GM23338 (cell line): Measurements from ENCODE around the gene C17orf50. TPM values are rescaled to one million over a fixed set of nuclear protein-coding genes. Genes with fewer than 3 reads are reported as not detected.

Experiments
- ATAC-seq: fragments of 200-7000 bp; cut with Tn5 transposase; 3 replicates; pipeline ENCODE4 v1.9.1; 2020
- DNase-seq: peaks from one replicate; pipeline ENCODE4 v3.0.0-alpha.2; 2015; ENCODE audit warnings: low spot score
- H2AFZ ChIP-seq: fragments of 200-600 bp; sonication (generic); 2 replicates; pipeline ENCODE4 v1.8.0; 2016; ENCODE audit warnings: antibody characterized with exemption, mild to moderate bottlenecking, moderate library complexity
- H3F3A ChIP-seq: fragments of 200-600 bp; sonication (generic); replicated peaks from 2 replicates; pipeline ENCODE4 v1.8.0; 2017; ENCODE audit warnings: antibody characterized with exemption, mixed run types, low read depth
- H3K27ac ChIP-seq: fragments of 200-600 bp; sonication (generic); 2 replicates; pipeline ENCODE4 v1.6.1; 2016; ENCODE audit warnings: low read depth
- H3K27me3 ChIP-seq: fragments of 200-600 bp; sonication (generic); 2 replicates; pipeline ENCODE4 v1.8.0; 2016; ENCODE audit warnings: mild to moderate bottlenecking, mixed run types, moderate library complexity; ENCODE audit not compliant: insufficient read depth
- H3K36me3 ChIP-seq: fragments of 200-600 bp; sonication (generic); 2 replicates; pipeline ENCODE4 v1.8.0; 2016; ENCODE audit warnings: mild to moderate bottlenecking; ENCODE audit not compliant: insufficient read depth
- H3K4me1 ChIP-seq: fragments of 200-600 bp; sonication (generic); 2 replicates; pipeline ENCODE4 v1.8.0; 2016; ENCODE audit warnings: mild to moderate bottlenecking, moderate library complexity; ENCODE audit not compliant: insufficient read depth
- H3K4me2 ChIP-seq: fragments of 200-600 bp; sonication (generic); 2 replicates; pipeline ENCODE4 v1.7.1; 2017; ENCODE audit warnings: mixed run types
- H3K4me3 ChIP-seq: fragments of 200-600 bp; sonication (generic); 2 replicates; pipeline ENCODE4 v1.6.1; 2016; ENCODE audit warnings: mixed run types
- H3K79me2 ChIP-seq: fragments of 200-600 bp; sonication (generic); replicated peaks from 2 replicates; pipeline ENCODE4 v1.8.0; 2017; ENCODE audit warnings: mild to moderate bottlenecking; ENCODE audit not compliant: insufficient read depth
- H3K9me2 ChIP-seq: fragments of 200-600 bp; sonication (generic); 2 replicates; pipeline ENCODE4 v1.8.0; 2017; ENCODE audit not compliant: insufficient read depth
- H4K20me1 ChIP-seq: fragments of 200-600 bp; sonication (generic); replicated peaks from 2 replicates; pipeline ENCODE4 v1.8.0; 2017; ENCODE audit warnings: mild to moderate bottlenecking; ENCODE audit not compliant: insufficient read depth
- H3K27ac Mint-ChIP-seq: 2 replicates; pipeline ENCODE4 v1.8.0; 2020; ENCODE audit warnings: inconsistent platforms, mild to moderate bottlenecking, moderate library complexity, mixed read lengths
- H3K27me3 Mint-ChIP-seq: 3 replicates; pipeline ENCODE4 v1.8.0; 2022; ENCODE audit warnings: low read depth, mild to moderate bottlenecking, moderate library complexity, mixed read lengths, inconsistent platforms; ENCODE audit not compliant: insufficient read depth, poor library complexity
- H3K36me3 Mint-ChIP-seq: 3 replicates; pipeline ENCODE4 v1.8.0; 2021; ENCODE audit warnings: low read depth, mild to moderate bottlenecking, inconsistent platforms, moderate library complexity, mixed read lengths
- H3K4me1 Mint-ChIP-seq: 3 replicates; pipeline ENCODE4 v1.8.0; 2020; ENCODE audit warnings: mild to moderate bottlenecking, inconsistent platforms, mixed read lengths
- H3K4me3 Mint-ChIP-seq: 3 replicates; pipeline ENCODE4 v1.8.0; 2021; ENCODE audit warnings: moderate library complexity, mild to moderate bottlenecking, inconsistent platforms, mixed read lengths
- H3K9me3 Mint-ChIP-seq: 3 replicates; pipeline ENCODE4 v1.8.0; 2020; ENCODE audit warnings: moderate library complexity, mild to moderate bottlenecking, inconsistent platforms, mixed read lengths
- CREB1 ChIP-seq: fragments of 250-450 bp; sonication (Bioruptor Pico); IDR thresholded peaks from 2 replicates; pipeline ENCODE4 v1.5.0; 2020; ENCODE audit warnings: low read depth, mild to moderate bottlenecking, moderate library complexity
- ETS1 ChIP-seq: IDR thresholded peaks from 2 replicates; pipeline ENCODE4 v1.6.1; 2016; ENCODE audit warnings: antibody characterized with exemption
- EZH2phosphoT487 ChIP-seq: fragments of 200-600 bp; sonication (generic); IDR thresholded peaks from one replicate; pipeline ENCODE4 v1.8.1; 2018; ENCODE audit warnings: antibody characterized with exemption; ENCODE audit not compliant: unreplicated experiment
- JUNB ChIP-seq: IDR thresholded peaks from one replicate; pipeline ENCODE4 v1.6.1; 2016; ENCODE audit warnings: antibody characterized with exemption; ENCODE audit not compliant: unreplicated experiment
- POLR2AphosphoS5 ChIP-seq: IDR thresholded peaks from 2 replicates; pipeline ENCODE4 v1.6.1; 2016; ENCODE audit warnings: antibody characterized with exemption, low read depth
- REST ChIP-seq: IDR thresholded peaks from one replicate; pipeline ENCODE4 v1.6.1; 2018; ENCODE audit warnings: antibody characterized with exemption; ENCODE audit not compliant: unreplicated experiment
- STAT1 ChIP-seq: IDR thresholded peaks from one replicate; pipeline ENCODE4 v1.6.1; 2016; ENCODE audit warnings: antibody characterized with exemption; ENCODE audit not compliant: unreplicated experiment
- ZNF114 ChIP-seq: fragments of 250-450 bp; sonication (Bioruptor Pico); IDR thresholded peaks from 2 replicates; pipeline ENCODE4 v1.5.0; 2020; ENCODE audit warnings: mild to moderate bottlenecking, moderate library complexity
- ZNF331 ChIP-seq: fragments of 250-450 bp; sonication (Bioruptor Pico); IDR thresholded peaks from 2 replicates; pipeline ENCODE4 v1.5.0; 2020; ENCODE audit warnings: low read depth, mild to moderate bottlenecking, moderate library complexity
- ZNF462 ChIP-seq: fragments of 250-450 bp; sonication (Bioruptor Pico); IDR thresholded peaks from 2 replicates; pipeline ENCODE4 v1.5.0; 2020; ENCODE audit warnings: mild to moderate bottlenecking, moderate library complexity
- polyA plus RNA-seq: library from polyadenylated mRNA; unstranded; fragments of >200 nt; fragmentation: Nextera tagmentation; extraction: Ambion mirVana; gene quantifications from 2 replicates; pipeline ENCODE4 v1.2.1, GENCODE V29; 2016
- total RNA-seq: library from RNA; depleted of rRNA; stranded (reverse); fragments of >200 nt; shearing (Covaris generic); gene quantifications from 2 replicates; pipeline ENCODE4 v1.2.3, GENCODE V29; 2014

The C17orf50 gene
- total and polyA plus RNA-seq, 2 experiments from 2014 or later = 0.74 to 1.6 TPM

DNA sequence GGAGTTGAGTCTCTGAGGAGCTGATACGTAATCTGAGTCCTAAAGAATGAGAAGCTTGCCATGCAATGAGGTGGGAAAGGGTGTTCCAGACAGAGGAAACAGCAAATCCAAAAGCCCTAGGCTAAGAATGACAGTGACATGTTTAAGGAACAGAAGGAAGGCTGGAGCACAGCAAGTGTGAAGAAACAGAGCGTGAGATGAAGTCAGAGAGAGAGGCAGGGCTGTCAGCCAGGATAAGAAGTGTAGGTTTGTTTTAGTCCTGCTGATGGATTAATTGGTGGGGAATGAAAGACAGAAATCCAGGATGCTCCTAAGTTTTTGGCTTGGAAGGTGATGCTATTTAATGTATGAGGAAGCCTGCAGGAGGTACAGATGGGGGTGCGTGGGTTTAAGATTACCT is 20.3 kb downstream of the C17orf50 start (continued):
- TF ChIP-seq REST = no peak
- no peak for TF ChIP-seq ZNF114
- TF ChIP-seq JUNB = no peak

- H3K4me1 Mint-ChIP-seq = no peaks in the 10 kb centered on the region
- H3K4me2 ChIP-seq = no peak overlapping the region
- no peaks in the 10 kb centered on the region for H3K9me3 Mint-ChIP-seq
- TF ChIP-seq POLR2AphosphoS5 = no peak
- no peak for TF ChIP-seq ZNF462 (CRISPR knock-in tag)
- no peak for TF ChIP-seq ZNF331 (CRISPR knock-in tag)
- no peak for TF ChIP-seq ZNF114
- no peak for TF ChIP-seq JUNB
- no peak for TF ChIP-seq ETS1
- TF ChIP-seq STAT1 = no peak
- no peak for TF ChIP-seq EZH2phosphoT487
- TF ChIP-seq CREB1 (CRISPR knock-in tag) = no peak
- TF ChIP-seq REST = no peak
Measured at GRCh38 chr17:35784895-35785294, 24.2 kb downstream of the C17orf50 start.

More at GRCh38 chr17:35784895-35785294, 24.2 kb downstream of the C17orf50 start:
- Histone ChIP-seq H3K4me1 (no peaks in the 10 kb centered on the region), H3K79me2 (no peaks in the 10 kb centered on the region), H3K4me3 (no peak overlapping the region), H3K27me3 (no peaks in the 10 kb centered on the region), H2AFZ (no peak overlapping the region), H3F3A (no peaks in the 10 kb centered on the region), H4K20me1 (no peaks in the 10 kb centered on the region), H3K36me3 (no peaks in the 10 kb centered on the region), H3K27ac (no peak overlapping the region), H3K9me2 (no peaks in the 10 kb centered on the region)
- H3K4me3 Mint-ChIP-seq = no peak overlapping the region
- ATAC-seq = no peak
- DNase-seq = no peak
- no peak overlapping the region for H3K27ac Mint-ChIP-seq
- H3K36me3 Mint-ChIP-seq = no peaks in the 10 kb centered on the region
- H3K27me3 Mint-ChIP-seq = peaks cover 3% of the 10 kb centered on the region
